GM21576 (cell line): ENCODE measurements around the gene FZD7.

Experiments
- ATAC-seq: cut with Tn5 transposase; IDR thresholded peaks from one replicate; pipeline ENCODE4 v1.9.1; 2021; ENCODE audit warnings: mild to moderate bottlenecking, moderate library complexity; ENCODE audit not compliant: unreplicated experiment

FZD7 gene

GRCh38 chr2:202035941-202036372 lies 2.3 kb downstream of the FZD7 start:
- ATAC-seq = no peak

- no peak for ATAC-seq
Measured at GRCh38 chr2:202036601-202037037, 3.0 kb downstream of the FZD7 start.

DNA sequence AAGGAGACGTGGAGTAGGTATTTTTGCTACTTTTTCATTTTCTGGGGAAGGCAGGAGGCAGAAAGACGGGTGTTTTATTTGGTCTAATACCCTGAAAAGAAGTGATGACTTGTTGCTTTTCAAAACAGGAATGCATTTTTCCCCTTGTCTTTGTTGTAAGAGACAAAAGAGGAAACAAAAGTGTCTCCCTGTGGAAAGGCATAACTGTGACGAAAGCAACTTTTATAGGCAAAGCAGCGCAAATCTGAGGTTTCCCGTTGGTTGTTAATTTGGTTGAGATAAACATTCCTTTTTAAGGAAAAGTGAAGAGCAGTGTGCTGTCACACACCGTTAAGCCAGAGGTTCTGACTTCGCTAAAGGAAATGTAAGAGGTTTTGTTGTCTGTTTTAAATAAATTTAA lies 3.4 kb downstream of the FZD7 start:
- no peak for ATAC-seq

DNA sequence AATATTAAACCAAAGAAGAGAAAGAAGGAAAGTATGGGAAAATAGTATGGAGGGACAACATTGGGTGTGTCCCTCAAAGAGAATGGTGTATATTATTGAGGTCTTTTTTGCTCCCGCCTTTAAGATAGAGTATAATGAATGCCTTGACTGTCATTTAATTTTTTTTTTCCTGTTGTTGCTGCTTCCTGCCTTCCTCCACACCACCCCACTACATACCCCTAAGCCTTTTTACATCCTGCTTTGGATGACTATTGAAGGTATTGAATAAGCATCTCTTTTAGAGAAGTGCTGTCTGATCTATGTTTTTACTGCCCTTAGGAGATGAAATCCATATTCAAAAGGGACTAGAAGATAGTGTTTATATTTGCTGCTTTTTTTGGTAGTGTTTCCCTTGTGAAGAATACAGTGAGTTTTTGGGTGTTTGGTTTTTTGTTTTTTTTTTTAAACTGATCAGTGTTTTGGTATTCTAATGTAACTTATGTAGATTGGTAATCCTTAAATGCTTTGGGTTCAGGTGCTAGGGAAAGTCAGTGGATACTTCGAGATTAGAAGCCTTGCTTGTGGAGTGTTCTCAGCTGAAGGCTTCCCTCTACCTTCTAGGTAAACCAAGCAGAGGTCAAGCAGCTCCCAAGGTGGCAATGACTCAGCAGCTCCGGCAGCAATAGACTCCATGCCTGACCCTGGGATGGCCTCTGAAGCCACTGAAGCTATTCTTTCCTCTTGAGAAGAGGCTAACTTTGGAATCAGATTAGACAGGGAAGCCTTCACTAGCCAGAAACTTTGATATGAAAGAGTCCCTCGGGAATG lies 5.0 kb downstream of the FZD7 start:
- no peak for ATAC-seq

- ATAC-seq = no peak
Measured at GRCh38 chr2:202039278-202040078, 5.8 kb downstream of the FZD7 start.

DNA sequence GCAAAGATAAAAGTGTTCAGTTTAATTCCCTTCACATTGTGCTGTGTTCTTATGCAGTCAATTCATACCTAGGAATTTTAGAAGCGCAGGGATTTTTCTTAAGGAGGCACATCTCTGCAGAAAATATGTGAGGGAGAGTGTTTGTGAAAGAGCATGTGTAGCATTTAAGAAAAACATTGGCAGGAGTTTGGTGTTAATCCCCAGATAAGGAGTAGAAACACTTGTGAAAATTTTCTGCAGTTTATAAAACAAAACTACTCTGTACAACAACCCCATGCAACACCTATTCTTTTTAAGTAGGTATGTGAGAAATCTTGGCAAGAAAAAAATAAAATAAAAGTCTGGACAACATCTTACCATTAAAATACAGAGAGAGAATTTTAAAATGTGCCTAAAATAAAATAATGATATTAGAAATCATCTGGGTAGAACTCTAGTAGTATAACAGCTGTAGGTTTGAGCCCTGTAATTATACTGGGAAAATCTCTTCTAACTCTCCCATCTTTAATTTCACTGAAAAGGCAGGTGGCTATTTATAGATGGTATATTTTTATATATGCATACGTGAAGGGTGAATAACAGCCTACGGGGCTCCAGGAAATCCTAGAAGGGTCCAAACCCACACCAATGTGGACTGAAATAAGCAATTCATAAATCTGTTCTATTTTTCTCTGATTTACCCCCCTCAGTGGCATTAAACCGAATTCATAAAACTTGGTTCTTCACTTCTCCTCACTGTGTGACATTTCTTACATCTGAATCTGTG lies 6.6 kb downstream of the FZD7 start:
- no peak for ATAC-seq

- ATAC-seq = no peak
Measured at GRCh38 chr2:202042444-202042843, 8.8 kb downstream of the FZD7 start.

- no peak for ATAC-seq
Measured at GRCh38 chr2:202043475-202043874, 9.8 kb downstream of the FZD7 start.

GRCh38 chr2:202044777-202045176 lies 11.1 kb downstream of the FZD7 start:
- ATAC-seq = no peak

GRCh38 chr2:202046572-202046971 lies 12.9 kb downstream of the FZD7 start:
- no peak for ATAC-seq

GRCh38 chr2:202049092-202049728 lies 15.6 kb downstream of the FZD7 start:
- ATAC-seq = no peak

GRCh38 chr2:202049840-202050239 lies 16.2 kb downstream of the FZD7 start:
- no peak for ATAC-seq

DNA sequence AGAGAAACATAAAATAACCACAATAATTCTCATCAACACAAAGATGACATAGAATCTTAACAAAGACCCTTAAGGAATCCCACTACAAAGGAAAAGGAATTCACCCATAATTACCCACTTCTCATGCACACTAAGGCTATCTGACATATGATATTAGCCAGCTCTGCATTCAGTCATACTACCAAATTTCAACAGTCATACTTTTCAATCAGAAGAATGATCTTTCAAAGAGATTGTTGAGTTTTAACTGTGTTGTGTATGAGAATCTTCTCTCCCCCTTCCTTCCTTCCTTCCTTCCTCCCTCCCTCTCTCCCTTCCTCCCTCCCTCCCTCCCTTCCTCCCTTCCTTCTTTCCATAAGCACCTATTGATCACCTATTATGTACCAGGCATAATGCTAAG lies 17.0 kb downstream of the FZD7 start:
- ATAC-seq = no peak

DNA sequence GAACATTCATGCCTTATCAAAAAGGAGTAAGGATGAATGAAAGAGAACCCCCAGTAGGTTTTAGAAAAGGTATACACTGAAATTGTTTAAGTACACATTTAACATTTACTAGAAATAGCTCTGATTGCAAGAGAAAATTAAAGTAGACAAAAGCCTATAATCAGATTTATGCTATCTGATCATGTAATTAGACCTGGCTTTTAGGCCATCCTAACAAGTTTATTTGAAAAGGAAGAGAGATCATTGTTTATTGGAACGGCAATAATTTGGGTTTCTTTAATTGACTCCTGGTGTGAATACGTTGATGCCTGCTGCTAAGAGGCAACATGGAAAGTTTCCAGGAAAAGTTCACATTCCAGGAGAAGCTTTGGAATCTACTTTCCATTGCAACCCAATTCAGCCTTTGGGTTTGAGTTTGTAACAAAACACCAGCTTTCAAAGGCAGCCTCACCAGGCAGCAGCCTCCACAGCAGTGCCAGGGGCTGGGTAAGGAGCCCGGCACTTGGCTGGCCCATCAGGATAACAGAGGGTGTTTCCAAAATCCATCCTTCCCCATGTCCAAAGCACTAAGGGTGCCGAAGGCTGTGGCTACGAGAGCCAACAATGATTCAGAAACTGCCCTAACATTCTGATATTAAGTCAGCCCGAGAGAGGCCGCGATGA lies 18.0 kb downstream of the FZD7 start:
- no peak for ATAC-seq

GRCh38 chr2:202052235-202052634 lies 18.6 kb downstream of the FZD7 start:
- no peak for ATAC-seq

DNA sequence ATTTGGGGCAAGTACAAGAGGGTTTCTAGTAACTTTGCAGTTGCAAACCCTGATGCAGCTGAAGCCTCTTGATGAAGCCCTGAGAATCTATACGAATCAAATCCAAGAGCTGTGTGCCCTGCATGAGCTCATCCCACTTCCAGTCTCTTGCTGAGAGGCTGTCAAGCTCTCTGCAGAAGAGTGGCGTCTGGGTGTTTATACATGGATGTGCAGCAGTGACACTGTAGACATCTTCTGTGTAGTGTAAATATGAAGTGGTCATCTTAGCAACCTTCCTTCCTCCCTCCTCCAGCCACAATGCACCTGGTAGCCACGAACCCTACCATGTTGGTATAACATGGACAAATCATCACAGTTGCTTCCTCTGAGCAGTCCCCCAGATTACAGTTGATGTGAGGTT lies 21.0 kb downstream of the FZD7 start:
- no peak for ATAC-seq

DNA sequence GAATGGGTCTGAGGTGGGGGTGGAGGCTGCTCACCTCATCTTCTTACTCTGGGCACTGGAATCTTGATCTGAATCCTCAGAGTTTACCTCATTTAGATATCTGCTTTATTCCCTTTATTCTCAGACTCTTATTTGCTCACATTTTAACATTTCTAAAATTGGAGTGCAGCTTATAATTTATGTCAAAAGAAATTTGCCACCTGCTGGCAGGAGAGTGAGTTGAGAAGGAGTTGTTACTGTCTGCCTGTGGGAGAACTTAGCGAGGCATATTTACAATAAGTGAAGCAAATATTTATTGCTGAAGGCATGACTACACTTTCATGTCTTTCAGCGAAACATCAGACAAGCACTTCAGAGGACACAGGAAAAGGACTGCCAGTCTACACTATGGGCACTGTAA lies 23.0 kb downstream of the FZD7 start:
- ATAC-seq = no peak

GRCh38 chr2:202060218-202060617 lies 26.6 kb downstream of the FZD7 start:
- no peak for ATAC-seq

GRCh38 chr2:202061695-202062094 lies 28.0 kb downstream of the FZD7 start:
- no peak for ATAC-seq

- ATAC-seq = no peak
Measured at GRCh38 chr2:202064171-202064880, 30.7 kb downstream of the FZD7 start.
